ENCODE data around the gene LGALS12. TPM values are rescaled to one million over a fixed set of nuclear protein-coding genes. Genes with fewer than 3 reads are reported as not detected.
A peak's percentile ranks its signal among the peaks of the same experiment; 100 is the strongest.

LGALS12 gene
- total RNA-seq, 2 experiments from 2014 or later, result not detected

GRCh38 chr11:63563201-63564055 is 57.5 kb downstream of the LGALS12 start, which contains the start of gene PLAAT2:
PLAAT2 (minus strand) TSS chr11:63563379; CDS start chr11:63563324, 55 bp downstream.
- H3K4me1 Mint-ChIP-seq (ENCODE audit: low read depth), result peaks cover 64% of the 10 kb centered on the region
- CTCF ChIA-PET, result no interaction called here
- no peak for ATAC-seq (ENCODE audit: poor library complexity)
- TF ChIP-seq CTCF (IDR thresholded peaks at IDR 0.05), result no peak
- DNase-seq, result no peak
- Histone ChIP-seq H3K4me3 (ENCODE audit: low read length) (no peak within 1 kb of the TSS), H3K27ac (ENCODE audit: low read depth in 1 of 2, low read length in 2 of 2) (no peak within 1 kb of the TSS), H3K27me3 (ENCODE audit: control insufficient read depth in 1 of 2, insufficient read depth in 2 of 2, low read length in 2 of 2) (no peaks in the 10 kb centered on the region), H3K36me3 (ENCODE audit: insufficient read depth, low read length) (no peaks in the 10 kb centered on the region), H3K9me3 (ENCODE audit: control insufficient read depth in 1 of 2, insufficient read depth in 1 of 2, low read length in 2 of 2) (no peaks in the 10 kb centered on the region), H3K4me1 (ENCODE audit: insufficient read depth, low read length) (peaks cover 61% of the 10 kb centered on the region)
- no peak within 1 kb of the TSS for H3K27ac Mint-ChIP-seq
- H3K27me3 Mint-ChIP-seq, result no peaks in the 10 kb centered on the region
- POLR2A ChIA-PET, result interaction anchor here (0.9 to 1.8 kb wide), 4 partner anchors 10 to 53 kb away, joined by 3 to 5 read pairs (median 3); no protein-coding TSS in a partner anchor
- intact Hi-C loops (cut with DNase I, micrococcal nuclease), result no loop called here
- no peak within 1 kb of the TSS for H3K4me3 Mint-ChIP-seq
- no peaks in the 10 kb centered on the region for H3K9me3 Mint-ChIP-seq
- H3K36me3 Mint-ChIP-seq (ENCODE audit: low read depth), result no peaks in the 10 kb centered on the region

GRCh38 chr11:63564056-63564774 is 58.3 kb downstream of the LGALS12 start:
- Histone ChIP-seq H3K27ac (ENCODE audit: low read depth in 1 of 2, low read length in 2 of 2) (no peak overlapping the region), H3K36me3 (ENCODE audit: insufficient read depth, low read length) (no peaks in the 10 kb centered on the region), H3K9me3 (ENCODE audit: control insufficient read depth in 1 of 2, insufficient read depth in 1 of 2, low read length in 2 of 2) (no peaks in the 10 kb centered on the region), H3K27me3 (ENCODE audit: control insufficient read depth in 1 of 2, insufficient read depth in 2 of 2, low read length in 2 of 2) (no peaks in the 10 kb centered on the region), H3K4me3 (ENCODE audit: low read length) (no peak overlapping the region), H3K4me1 (ENCODE audit: insufficient read depth, low read length) (peaks cover 54% of the 10 kb centered on the region)
- Mint-ChIP-seq H3K27ac (no peak overlapping the region), H3K27me3 (no peaks in the 10 kb centered on the region), H3K4me3 (no peak overlapping the region), H3K9me3 (no peaks in the 10 kb centered on the region), H3K36me3 (ENCODE audit: low read depth) (no peaks in the 10 kb centered on the region), H3K4me1 (ENCODE audit: low read depth) (peaks cover 64% of the 10 kb centered on the region)
- CTCF ChIA-PET, result no interaction called here
- TF ChIP-seq CTCF (IDR thresholded peaks at IDR 0.05), result no peak
- POLR2A ChIA-PET, result interaction anchor here (1.8 kb wide), 1 partner anchor 10 kb away, joined by 5 read pairs; no protein-coding TSS in a partner anchor
- no peak for ATAC-seq (ENCODE audit: poor library complexity)
- intact Hi-C loops (cut with DNase I, micrococcal nuclease), result no loop called here
- peak in 3 of 14 experiments; percentile 50 to 57 (median 54) for DNase-seq

- intact Hi-C loops (cut with DNase I, micrococcal nuclease), result loop anchor here in 1 of 2 experiments (5.0 kb wide), 2 partner anchors 47 to 73 kb away; partner anchors contain the start of genes PLAAT3 and PLAAT5
- Mint-ChIP-seq H3K36me3 (ENCODE audit: low read depth) (no peaks in the 10 kb centered on the region), H3K27me3 (no peaks in the 10 kb centered on the region), H3K27ac (peak overlapping the region; percentile 43), H3K9me3 (no peaks in the 10 kb centered on the region), H3K4me3 (peak overlapping the region; percentile 18), H3K4me1 (ENCODE audit: low read depth) (peaks cover 61% of the 10 kb centered on the region)
- ChIA-PET POLR2A (interaction anchor here (1.8 kb wide), 1 partner anchor 11 kb away, joined by 5 read pairs; no protein-coding TSS in a partner anchor), CTCF (no interaction called here)
- DNase-seq, result no peak
- Histone ChIP-seq H3K9me3 (ENCODE audit: control insufficient read depth in 1 of 2, insufficient read depth in 1 of 2, low read length in 2 of 2) (no peaks in the 10 kb centered on the region), H3K27me3 (ENCODE audit: control insufficient read depth in 1 of 2, insufficient read depth in 2 of 2, low read length in 2 of 2) (no peaks in the 10 kb centered on the region), H3K27ac (ENCODE audit: low read depth in 1 of 2, low read length in 2 of 2) (no peak overlapping the region), H3K4me3 (ENCODE audit: low read length) (no peak overlapping the region), H3K36me3 (ENCODE audit: insufficient read depth, low read length) (no peaks in the 10 kb centered on the region), H3K4me1 (ENCODE audit: insufficient read depth, low read length) (peaks cover 54% of the 10 kb centered on the region)
- ATAC-seq (ENCODE audit: poor library complexity), result no peak
- TF ChIP-seq CTCF (IDR thresholded peaks at IDR 0.05), result no peak
These were observed 59.0 kb downstream of the LGALS12 start for GRCh38 chr11:63564784-63565350.
